Activated CD4-positive, alpha-beta T cell treated with anti-CD3 and anti-CD28 coated beads for 36 hours (primary cell): Measurements from ENCODE around the gene AK4. TPM values are rescaled to one million over a fixed set of nuclear protein-coding genes. Genes with fewer than 3 reads are reported as not detected.
"Not testable (repeated sequence)": the region's sequence is repeated elsewhere in the genome, so short reads cannot be mapped to it uniquely, and the experiment has no call there.

Experiments
- ATAC-seq: fragments of 200-7000 bp; cut with Tn5 transposase; one replicate; pipeline ENCODE4 v1.10.0; 2021; ENCODE audit warnings: mild to moderate bottlenecking, moderate library complexity
- CTCF ChIA-PET: fragments of 350-600 bp; sonication (Branson Sonifier 250); formaldehyde crosslinking; loops from one replicate; lab custom pipeline; 2021; ENCODE audit warnings: antibody characterized with exemption; lab: Charles Lee
- POLR2A ChIA-PET: fragments of 350-600 bp; sonication (Branson Sonifier 250); formaldehyde crosslinking; loops from one replicate; lab custom pipeline; 2021; ENCODE audit warnings: antibody characterized with exemption, inconsistent platforms; lab: Charles Lee
- DNase-seq: peaks from one replicate; pipeline ENCODE4 v3.0.0-alpha.2; 2020
- H3K27ac Mint-ChIP-seq: one replicate; pipeline ENCODE4 v1.8.0; 2021; ENCODE audit warnings: mixed read lengths
- H3K27me3 Mint-ChIP-seq: one replicate; pipeline ENCODE4 v1.8.0; 2021; ENCODE audit warnings: mixed read lengths
- H3K36me3 Mint-ChIP-seq: one replicate; pipeline ENCODE4 v1.8.0; 2021; ENCODE audit warnings: low read depth, mixed read lengths
- H3K4me1 Mint-ChIP-seq: one replicate; pipeline ENCODE4 v1.8.0; 2021; ENCODE audit warnings: mixed read lengths
- H3K4me3 Mint-ChIP-seq: one replicate; pipeline ENCODE4 v1.8.0; 2021; ENCODE audit warnings: mild to moderate bottlenecking, moderate library complexity, mixed read lengths
- H3K9me3 Mint-ChIP-seq: one replicate; pipeline ENCODE4 v1.8.0; 2021; ENCODE audit warnings: low read depth, mixed read lengths
- intact Hi-C, 2 experiments: fragments of 100-400 bp; cut with DNase I in 1 of 2; cut with micrococcal nuclease in 1 of 2; formaldehyde crosslinking; loops; one replicate each; pipeline versions ENCODE4 v1.14.2 to v1.15.1; 2022 to 2024; cut with DNase I, micrococcal nuclease
- total RNA-seq, 2 experiments: library from RNA; stranded (reverse); gene quantifications; one replicate each; pipeline ENCODE4 v1.2.3, GENCODE V29; 2021

AK4 gene
- total RNA-seq, 2 experiments from 2014 or later: 90.4 to 102 TPM

DNA sequence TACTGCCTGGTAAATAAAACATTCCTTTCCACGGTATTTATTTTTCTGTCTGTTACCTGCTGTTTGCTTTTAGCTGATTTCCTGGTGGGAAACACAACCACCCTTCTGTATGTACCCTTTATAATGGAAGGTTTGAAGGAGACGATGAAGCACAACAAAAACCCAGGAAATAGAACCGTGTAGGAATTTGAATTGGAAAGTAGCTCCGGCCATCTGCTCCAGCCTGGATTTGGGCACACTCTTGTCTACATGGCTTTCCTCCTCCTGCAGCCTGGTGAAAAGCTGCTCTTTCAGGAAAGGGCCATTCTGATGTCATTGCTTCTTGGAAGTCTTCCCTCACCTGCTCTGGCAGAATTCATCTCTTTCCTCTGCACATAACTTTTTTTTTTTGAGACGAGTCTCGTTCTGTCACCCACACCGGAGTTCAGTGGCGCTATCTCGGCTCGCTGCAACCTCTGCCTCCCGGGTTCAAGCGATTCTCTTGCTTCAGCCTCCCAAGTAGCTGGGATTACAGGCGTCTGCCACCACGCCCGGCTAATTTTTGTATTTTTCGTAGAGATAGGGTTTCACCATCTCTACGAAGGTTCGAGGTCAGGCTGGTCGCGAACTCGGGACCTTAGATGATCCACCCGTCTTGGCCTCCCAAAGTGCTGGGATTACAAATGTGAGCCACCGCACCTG lies 2.7 kb downstream of the AK4 start:
- intact Hi-C loops: no loop called here
- ChIA-PET POLR2A (interaction anchor here (0.7 kb wide), 1 partner anchor 17 kb away, joined by 3 read pairs; no protein-coding TSS in a partner anchor), CTCF (no interaction called here)
- no peak for ATAC-seq
- no peak for DNase-seq
- Mint-ChIP-seq H3K9me3 (no peaks in the 10 kb centered on the region), H3K4me1 (peaks cover 15% of the 10 kb centered on the region), H3K27ac (no peak overlapping the region), H3K36me3 (peaks cover 20% of the 10 kb centered on the region), H3K4me3 (no peak overlapping the region), H3K27me3 (peaks cover 34% of the 10 kb centered on the region)

DNA sequence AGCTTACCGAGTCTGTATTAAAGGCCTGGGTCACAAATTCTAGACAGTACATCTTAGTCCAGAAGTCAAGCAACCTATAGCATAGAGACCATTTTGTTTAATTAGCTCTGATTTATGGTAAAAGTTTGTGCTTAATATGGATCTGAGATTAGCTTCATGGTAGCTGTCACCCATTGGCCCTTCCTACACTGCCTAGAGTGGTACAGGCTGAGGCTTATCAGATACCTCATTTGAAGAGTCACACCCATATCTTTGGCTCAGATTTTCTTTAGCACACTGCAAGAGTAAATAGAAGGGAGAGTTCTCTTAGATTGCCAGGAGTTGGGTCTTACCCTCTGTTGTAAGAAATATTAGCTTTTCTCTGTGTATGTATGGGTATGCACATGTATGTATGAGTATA lies 3.6 kb downstream of the AK4 start:
- no peak for ATAC-seq
- Mint-ChIP-seq H3K9me3 (no peaks in the 10 kb centered on the region), H3K4me1 (peaks cover 14% of the 10 kb centered on the region), H3K27me3 (peaks cover 26% of the 10 kb centered on the region), H3K4me3 (no peak overlapping the region), H3K27ac (no peak overlapping the region), H3K36me3 (peaks cover 20% of the 10 kb centered on the region)
- ChIA-PET CTCF (no interaction called here), POLR2A (no interaction called here)
- DNase-seq: no peak
- intact Hi-C loops: no loop called here

DNA sequence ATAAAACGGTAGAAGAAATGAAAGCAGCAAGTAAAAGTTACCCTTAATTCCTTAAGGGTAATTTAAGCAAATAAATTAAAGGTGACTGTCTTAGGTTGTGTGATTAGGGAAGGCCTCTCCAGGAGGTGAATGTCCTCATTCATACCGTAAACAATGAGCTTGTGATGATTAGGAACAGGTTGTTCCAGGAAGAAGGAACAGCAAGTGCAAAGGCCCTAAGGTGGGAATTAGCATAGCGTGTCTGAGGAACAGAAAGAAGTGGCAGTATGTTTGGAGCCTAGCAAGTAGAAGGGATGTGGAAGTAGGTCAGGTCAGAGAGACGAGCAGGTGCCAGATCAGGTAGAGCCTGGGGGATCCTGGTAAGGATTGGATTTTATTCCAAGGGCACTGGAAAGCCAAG lies 5.6 kb downstream of the AK4 start:
- ChIA-PET POLR2A (no interaction called here), CTCF (no interaction called here)
- no peak for ATAC-seq
- Mint-ChIP-seq H3K4me1 (peaks cover 8% of the 10 kb centered on the region), H3K36me3 (peaks cover 20% of the 10 kb centered on the region), H3K4me3 (no peak overlapping the region), H3K9me3 (no peaks in the 10 kb centered on the region), H3K27me3 (peaks cover 21% of the 10 kb centered on the region), H3K27ac (no peak overlapping the region)
- no peak for DNase-seq
- intact Hi-C loops: no loop called here

DNA sequence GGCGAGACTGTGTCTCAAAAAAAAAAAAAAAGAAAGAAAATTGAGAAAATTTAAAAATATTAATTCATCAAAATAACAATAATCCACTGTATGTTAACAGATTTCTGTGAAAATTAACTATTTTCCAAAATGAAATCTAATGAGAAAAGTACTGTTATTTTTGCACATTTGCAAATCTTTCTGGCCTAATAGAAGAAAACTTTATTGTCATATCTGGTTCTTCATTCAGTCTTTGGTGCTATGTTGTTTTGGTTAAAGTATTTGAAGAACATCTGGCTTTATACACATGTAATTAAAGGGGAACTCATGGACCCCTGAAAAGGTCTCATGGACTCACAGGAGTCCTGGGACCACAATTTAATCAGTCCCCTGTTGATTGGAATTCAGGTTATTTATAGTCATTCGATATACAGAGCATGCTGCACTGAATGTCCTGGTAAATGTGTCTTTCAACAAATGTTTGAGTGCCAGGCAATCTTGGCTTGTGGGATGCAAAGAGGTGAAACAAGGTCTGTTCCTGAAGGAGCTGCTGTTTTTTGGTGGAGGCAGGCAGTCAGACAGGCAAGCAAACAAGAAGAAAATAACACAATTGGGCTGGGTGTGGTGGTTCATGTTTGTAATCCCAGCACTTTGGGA lies 9.0 kb downstream of the AK4 start:
- ChIA-PET POLR2A (no interaction called here), CTCF (interaction anchor here (0.7 to 1.0 kb wide), 2 partner anchors 9 to 50 kb away, joined by 3 to 4 read pairs; partner anchors contain the start of gene AK4)
- Mint-ChIP-seq H3K27ac (no peak overlapping the region), H3K9me3 (no peaks in the 10 kb centered on the region), H3K36me3 (peaks cover 2% of the 10 kb centered on the region), H3K27me3 (peaks cover 5% of the 10 kb centered on the region), H3K4me1 (no peaks in the 10 kb centered on the region), H3K4me3 (no peak overlapping the region)
- DNase-seq (no peak), ATAC-seq (no peak)
- intact Hi-C loops: no loop called here

DNA sequence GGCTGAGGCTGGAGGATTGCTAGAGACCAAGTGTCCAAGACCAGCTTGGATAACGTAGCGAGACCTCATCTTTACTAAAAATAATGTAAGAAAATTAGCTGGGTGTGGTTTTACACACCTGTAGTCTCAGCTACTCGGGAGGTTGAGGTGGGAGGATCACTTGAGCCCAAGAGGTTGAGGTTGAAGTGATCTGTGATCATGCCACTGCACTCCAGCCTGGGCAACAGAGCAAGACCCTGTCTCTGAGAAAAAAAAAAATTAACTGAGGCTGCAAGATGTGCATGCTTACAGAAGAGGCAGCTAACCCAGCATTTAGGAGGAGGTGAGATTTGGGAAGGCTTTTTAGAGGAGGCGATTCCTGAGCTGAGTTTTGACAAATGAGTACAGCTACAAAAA lies 9.5 kb downstream of the AK4 start:
- POLR2A ChIA-PET: no interaction called here

DNA sequence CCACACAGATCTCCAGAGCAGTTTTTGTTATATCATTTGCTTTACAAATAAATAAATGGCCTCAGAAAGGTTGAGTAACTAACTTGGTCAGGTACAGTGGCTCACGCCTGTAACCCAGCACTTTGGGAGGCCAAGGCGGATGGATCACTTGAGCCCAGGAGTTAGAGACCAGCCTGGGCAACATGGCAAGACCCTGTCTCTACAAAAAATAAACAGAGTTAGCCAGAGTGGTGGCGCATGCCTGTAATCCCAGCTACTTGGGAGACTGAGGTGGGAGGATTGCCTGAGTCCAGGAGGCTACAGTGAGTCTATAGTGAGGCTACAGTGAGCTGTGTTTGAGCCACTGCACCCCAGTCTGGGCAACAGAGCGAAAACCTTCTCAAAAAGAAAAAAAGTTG lies 11.3 kb downstream of the AK4 start:
- CTCF ChIA-PET: interaction anchor here (0.7 kb wide), 1 partner anchor 652 kb away, joined by 3 read pairs; no protein-coding TSS in a partner anchor
- ATAC-seq: not testable (repeated sequence)

More for the DNA sequence above, 9.5 kb downstream of the AK4 start:
- Mint-ChIP-seq H3K4me3 (no peak overlapping the region), H3K9me3 (no peaks in the 10 kb centered on the region), H3K36me3 (peaks cover 2% of the 10 kb centered on the region), H3K27me3 (peaks cover 5% of the 10 kb centered on the region), H3K27ac (no peak overlapping the region), H3K4me1 (no peaks in the 10 kb centered on the region)
- CTCF ChIA-PET: interaction anchor here (0.7 kb wide), 2 partner anchors 51 to 57 kb away, joined by 3 to 4 read pairs; no protein-coding TSS in a partner anchor
- intact Hi-C loops: no loop called here
- ATAC-seq: no peak
- no peak for DNase-seq

DNA sequence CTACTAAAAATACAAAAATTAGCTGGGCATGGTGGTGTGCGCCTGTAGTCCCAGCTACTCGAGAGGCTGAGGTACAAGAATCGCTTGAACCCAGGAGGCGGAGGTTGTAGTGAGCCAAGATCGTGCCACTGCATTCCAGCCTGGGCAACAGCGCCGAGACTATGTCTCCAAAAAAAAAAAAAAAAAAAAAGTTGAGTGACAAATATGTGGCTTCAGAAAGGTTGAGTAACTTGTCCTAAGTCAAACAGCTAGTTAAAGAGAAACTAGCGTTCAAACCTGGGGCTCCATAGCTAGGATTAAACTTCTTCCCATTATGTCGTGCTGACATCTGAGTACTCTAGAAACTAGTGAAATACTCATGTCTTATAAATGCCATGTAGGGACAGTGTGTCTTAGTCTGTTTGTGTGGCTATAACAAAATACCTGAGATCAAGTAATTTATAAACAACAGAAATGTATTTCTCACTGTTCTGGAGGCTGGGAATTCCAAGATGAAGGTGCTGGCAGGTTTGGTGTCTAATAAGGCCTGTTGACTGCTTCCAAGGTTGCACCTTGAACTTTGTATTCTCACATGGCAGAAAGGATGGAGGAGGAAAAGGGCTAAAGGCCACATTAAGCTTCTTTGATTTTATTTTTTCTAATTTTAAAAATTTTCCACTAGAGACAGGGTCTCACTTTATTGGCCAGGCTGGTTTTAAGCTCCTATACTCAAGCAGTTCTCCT lies 12.0 kb downstream of the AK4 start:
- H3K27me3 Mint-ChIP-seq: peaks cover 2% of the 10 kb centered on the region
- ChIA-PET POLR2A (no interaction called here), CTCF (interaction anchor here (0.6 to 0.7 kb wide), 2 partner anchors 72 to 652 kb away, joined by 3 to 4 read pairs; no protein-coding TSS in a partner anchor)
- no peaks in the 10 kb centered on the region for H3K4me1 Mint-ChIP-seq
- H3K9me3 Mint-ChIP-seq: no peaks in the 10 kb centered on the region
- H3K27ac Mint-ChIP-seq: no peak overlapping the region
- DNase-seq: no peak
- intact Hi-C loops: no loop called here
- H3K4me3 Mint-ChIP-seq: no peak overlapping the region
- no peak for ATAC-seq
- no peaks in the 10 kb centered on the region for H3K36me3 Mint-ChIP-seq

More for the DNA sequence above, 11.3 kb downstream of the AK4 start:
- POLR2A ChIA-PET, intact Hi-C loops, H3K9me3 Mint-ChIP-seq, H3K27ac Mint-ChIP-seq, DNase-seq, H3K27me3 Mint-ChIP-seq, H3K36me3 Mint-ChIP-seq, H3K4me1 Mint-ChIP-seq, H3K4me3 Mint-ChIP-seq: not testable (repeated sequence)

DNA sequence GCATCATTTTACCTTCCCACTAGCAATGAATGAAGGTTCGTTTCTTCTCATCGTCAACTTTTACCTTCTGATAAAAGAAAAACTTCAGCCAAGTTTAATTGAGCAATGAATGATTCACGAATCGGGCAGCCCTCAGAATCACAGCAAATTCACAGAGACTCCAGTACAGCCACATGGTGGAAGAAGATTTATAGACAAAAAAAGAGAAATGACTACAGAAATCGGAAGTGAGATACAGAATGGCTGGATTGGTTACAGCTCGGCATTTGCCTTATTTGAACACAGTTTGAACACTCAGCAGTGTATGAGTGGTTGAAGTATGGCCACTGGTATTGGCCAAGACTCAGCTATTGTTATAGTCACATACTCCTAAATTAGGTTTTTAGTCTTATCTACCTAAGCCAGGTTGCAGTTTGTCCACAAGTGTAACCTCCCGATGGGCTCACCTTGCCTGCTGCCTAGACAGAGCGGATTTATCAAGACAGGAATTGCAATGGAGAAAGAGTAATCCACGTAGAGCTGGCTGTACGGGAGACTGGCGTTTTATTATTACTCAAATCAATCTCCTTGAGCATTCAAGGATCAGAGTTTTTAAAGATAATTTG lies 15.3 kb downstream of the AK4 start:
- ATAC-seq: no peak
- intact Hi-C loops: no loop called here
- no peak overlapping the region for H3K4me3 Mint-ChIP-seq
- H3K27me3 Mint-ChIP-seq: peaks cover 2% of the 10 kb centered on the region
- ChIA-PET POLR2A (no interaction called here), CTCF (no interaction called here)
- H3K36me3 Mint-ChIP-seq: no peaks in the 10 kb centered on the region
- no peak for DNase-seq
- no peaks in the 10 kb centered on the region for H3K9me3 Mint-ChIP-seq
- H3K4me1 Mint-ChIP-seq: no peaks in the 10 kb centered on the region
- H3K27ac Mint-ChIP-seq: no peak overlapping the region

DNA sequence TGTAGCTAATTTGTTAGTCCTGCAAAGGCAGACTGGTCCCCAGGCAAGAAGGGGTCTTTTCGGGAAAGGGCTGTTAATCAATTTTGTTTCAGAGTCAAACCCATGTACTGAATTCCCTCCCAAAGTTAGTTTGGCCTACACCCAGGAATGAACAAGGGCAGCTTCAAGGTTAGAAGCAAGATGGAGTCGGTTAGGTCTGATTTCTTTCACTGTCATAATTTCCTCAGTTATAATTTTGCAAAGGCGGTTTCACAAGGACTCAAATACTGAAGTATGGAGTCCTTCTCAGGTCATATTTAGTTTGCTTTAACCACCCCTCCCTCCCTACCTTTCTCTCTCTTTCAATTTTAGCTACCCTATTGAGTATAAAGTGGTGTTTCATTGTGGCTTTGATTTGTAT lies 16.1 kb downstream of the AK4 start:
- ATAC-seq, DNase-seq, H3K4me3 Mint-ChIP-seq, H3K27me3 Mint-ChIP-seq, H3K36me3 Mint-ChIP-seq, H3K27ac Mint-ChIP-seq, H3K4me1 Mint-ChIP-seq, intact Hi-C loops, POLR2A ChIA-PET, H3K9me3 Mint-ChIP-seq: not testable (repeated sequence)
- CTCF ChIA-PET: interaction anchor here (0.6 kb wide), 1 partner anchor 1505 kb away, joined by 3 read pairs; no protein-coding TSS in a partner anchor

DNA sequence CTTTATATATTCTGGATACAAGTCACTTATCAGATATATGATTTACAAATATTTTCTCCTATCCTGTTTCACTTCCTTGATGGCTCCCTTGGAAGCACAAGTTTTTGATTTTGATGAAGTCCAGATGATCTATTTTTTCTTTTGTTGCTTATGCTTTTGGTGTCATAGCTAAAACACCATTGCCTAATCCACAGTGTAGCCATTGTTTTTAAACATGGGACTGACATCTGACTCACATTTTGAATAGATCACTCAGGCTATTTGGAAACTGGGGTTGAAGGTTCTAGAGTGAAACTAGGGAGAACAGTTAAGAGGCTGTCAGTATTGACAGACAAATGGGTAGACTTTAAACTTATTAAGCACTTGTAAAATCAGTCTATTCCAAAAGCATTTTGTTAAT lies 16.6 kb downstream of the AK4 start:
- no peak overlapping the region for H3K4me3 Mint-ChIP-seq
- no peak for DNase-seq
- ChIA-PET CTCF (no interaction called here), POLR2A (interaction anchor here (0.7 kb wide), 1 partner anchor 1781 kb away, joined by 7 read pairs; no protein-coding TSS in a partner anchor)
- ATAC-seq: no peak
- intact Hi-C loops: no loop called here
- peaks cover 2% of the 10 kb centered on the region for H3K27me3 Mint-ChIP-seq
- H3K27ac Mint-ChIP-seq: no peak overlapping the region
- no peaks in the 10 kb centered on the region for H3K9me3 Mint-ChIP-seq
- no peaks in the 10 kb centered on the region for H3K4me1 Mint-ChIP-seq
- H3K36me3 Mint-ChIP-seq: no peaks in the 10 kb centered on the region
